CD4-positive, alpha-beta T cell treated with Interleukin-1 beta for 1 hour (primary cell): ENCODE data around the gene ADRA1B.

Experiments used
- DNase-seq, 2 donors: peaks; one replicate each; pipeline ENCODE4 v3.0.0-alpha.2; 2020 to 2022

Gene ADRA1B

GRCh38 chr5:159915904-159916840 is at the start of gene ADRA1B:
ADRA1B (plus strand) TSS chr5:159916482; CDS start chr5:159916906, 424 bp downstream.
- peak; percentile 21 to 28 for DNase-seq

GRCh38 chr5:159873680-159874079 is 42.6 kb upstream of the ADRA1B start:
- no peak for DNase-seq

- DNase-seq = no peak
Observed at GRCh38 chr5:159874263-159874662, 42.0 kb upstream of the ADRA1B start.

- no peak for DNase-seq
Observed at GRCh38 chr5:159877016-159877415, 39.3 kb upstream of the ADRA1B start.

- DNase-seq = no peak
Observed at GRCh38 chr5:159877894-159878448, 38.3 kb upstream of the ADRA1B start.

GRCh38 chr5:159878988-159879471 is 37.3 kb upstream of the ADRA1B start:
- no peak for DNase-seq

- DNase-seq = no peak
Observed at GRCh38 chr5:159880676-159881075, 35.6 kb upstream of the ADRA1B start.

- no peak for DNase-seq
Observed at GRCh38 chr5:159881967-159882366, 34.3 kb upstream of the ADRA1B start.

GRCh38 chr5:159883522-159883950 is 32.7 kb upstream of the ADRA1B start:
- DNase-seq = no peak

GRCh38 chr5:159884917-159885620 is 31.2 kb upstream of the ADRA1B start:
- no peak for DNase-seq

GRCh38 chr5:159886296-159886695 is 30.0 kb upstream of the ADRA1B start:
- DNase-seq = no peak

- no peak for DNase-seq
Observed at GRCh38 chr5:159887050-159887449, 29.2 kb upstream of the ADRA1B start.

GRCh38 chr5:159888860-159889259 is 27.4 kb upstream of the ADRA1B start:
- no peak for DNase-seq

- no peak for DNase-seq
Observed at GRCh38 chr5:159890141-159890540, 26.1 kb upstream of the ADRA1B start.

- no peak for DNase-seq
Observed at GRCh38 chr5:159891371-159891770, 24.9 kb upstream of the ADRA1B start.

- no peak for DNase-seq
Observed at GRCh38 chr5:159893040-159893695, 23.1 kb upstream of the ADRA1B start.

GRCh38 chr5:159894149-159894720 is 22.0 kb upstream of the ADRA1B start:
- DNase-seq = no peak

GRCh38 chr5:159897786-159898393 is 18.4 kb upstream of the ADRA1B start:
- no peak for DNase-seq

- no peak for DNase-seq
Observed at GRCh38 chr5:159899067-159900049, 16.9 kb upstream of the ADRA1B start.

- no peak for DNase-seq
Observed at GRCh38 chr5:159901308-159901707, 15.0 kb upstream of the ADRA1B start.

GRCh38 chr5:159901772-159902171 is 14.5 kb upstream of the ADRA1B start:
- DNase-seq = no peak
